Esophagus muscularis mucosa (tissue), 3 donors: Measurements from ENCODE around the gene RNF19B.

Experiments used
- CTCF ChIP-seq, 3 experiments: fragments of 200-600 bp in 2 of 3; fragments of 450-650 bp in 1 of 3; sonication (generic) in 2 of 3; IDR thresholded peaks; one replicate each; pipeline ENCODE4 v1.5.1; 2017 to 2019; ENCODE audit warnings: antibody characterized with exemption in 3 of 3, mild to moderate bottlenecking in 2 of 3, moderate library complexity in 1 of 3
- EP300 ChIP-seq: sonication (generic); formaldehyde crosslinking; IDR thresholded peaks from one replicate; pipeline ENCODE4 v1.6.1; 2017; ENCODE audit warnings: antibody characterized with exemption

GRCh38 chr1:33007190-33008050 is 42.8 kb upstream of the RNF19B start:
- TF ChIP-seq CTCF (IDR thresholded peaks at IDR 0.05) (peak; percentile 37 to 44 (median 40)), EP300 (no peak)
